Keratinocyte (primary cell): Measurements from ENCODE around the gene NOS1AP.

Experiments
- EZH2 ChIP-seq: IDR thresholded peaks from one replicate; pipeline ENCODE4 v1.6.1; 2012; ENCODE audit warnings: inconsistent platforms, mild to moderate bottlenecking, low read length, moderate library complexity
- TF ChIP-seq, protein P1 (sequence below), 3 experiments: IDR thresholded peaks in 1 of 3; conservative IDR thresholded peaks in 1 of 3; optimal IDR thresholded peaks in 1 of 3; 2 replicates in 2 of 3; 3 replicates in 1 of 3; pipeline versions ENCODE3 to v1.5.1; 2011; ENCODE audit warnings: low read length in 3 of 3, mild to moderate bottlenecking in 3 of 3, moderate library complexity in 2 of 3, control low read depth in 1 of 3, inconsistent platforms in 1 of 3; ENCODE audit not compliant: insufficient read depth in 2 of 3; ENCODE audit errors: extremely low read depth in 1 of 3

DNA sequence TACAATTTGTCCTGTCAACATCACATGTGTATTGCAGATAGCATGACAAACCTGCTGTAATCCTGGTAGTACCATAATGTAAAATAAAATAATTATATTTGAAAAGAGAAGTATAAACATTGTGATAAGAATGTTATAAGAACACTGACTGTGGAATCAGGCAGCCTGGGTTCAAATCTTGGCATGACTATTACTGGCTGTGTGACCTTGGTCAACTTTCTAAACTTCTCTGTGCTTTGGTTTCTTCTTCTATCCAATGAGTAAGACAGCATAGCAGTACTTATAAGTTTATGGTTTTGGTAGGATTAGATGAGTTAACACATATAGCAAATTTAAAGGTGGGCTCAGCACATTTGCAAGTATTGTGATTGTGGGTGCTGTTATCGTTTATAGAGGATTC is 147.1 kb downstream of the NOS1AP start:
- TF ChIP-seq, protein P1, sequence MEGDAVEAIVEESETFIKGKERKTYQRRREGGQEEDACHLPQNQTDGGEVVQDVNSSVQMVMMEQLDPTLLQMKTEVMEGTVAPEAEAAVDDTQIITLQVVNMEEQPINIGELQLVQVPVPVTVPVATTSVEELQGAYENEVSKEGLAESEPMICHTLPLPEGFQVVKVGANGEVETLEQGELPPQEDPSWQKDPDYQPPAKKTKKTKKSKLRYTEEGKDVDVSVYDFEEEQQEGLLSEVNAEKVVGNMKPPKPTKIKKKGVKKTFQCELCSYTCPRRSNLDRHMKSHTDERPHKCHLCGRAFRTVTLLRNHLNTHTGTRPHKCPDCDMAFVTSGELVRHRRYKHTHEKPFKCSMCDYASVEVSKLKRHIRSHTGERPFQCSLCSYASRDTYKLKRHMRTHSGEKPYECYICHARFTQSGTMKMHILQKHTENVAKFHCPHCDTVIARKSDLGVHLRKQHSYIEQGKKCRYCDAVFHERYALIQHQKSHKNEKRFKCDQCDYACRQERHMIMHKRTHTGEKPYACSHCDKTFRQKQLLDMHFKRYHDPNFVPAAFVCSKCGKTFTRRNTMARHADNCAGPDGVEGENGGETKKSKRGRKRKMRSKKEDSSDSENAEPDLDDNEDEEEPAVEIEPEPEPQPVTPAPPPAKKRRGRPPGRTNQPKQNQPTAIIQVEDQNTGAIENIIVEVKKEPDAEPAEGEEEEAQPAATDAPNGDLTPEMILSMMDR (optimal IDR thresholded peaks at IDR 0.05 in 1 of 3, IDR thresholded peaks at IDR 0.05 in 1 of 3, conservative IDR thresholded peaks at IDR 0.05 in 1 of 3; ENCODE audit: extremely low read depth in 1 of 3, insufficient read depth in 2 of 3, low read length in 3 of 3) = no peak
- TF ChIP-seq EZH2 = no peak
